ENCODE data around the gene NPVF.

NPVF gene, protein sequence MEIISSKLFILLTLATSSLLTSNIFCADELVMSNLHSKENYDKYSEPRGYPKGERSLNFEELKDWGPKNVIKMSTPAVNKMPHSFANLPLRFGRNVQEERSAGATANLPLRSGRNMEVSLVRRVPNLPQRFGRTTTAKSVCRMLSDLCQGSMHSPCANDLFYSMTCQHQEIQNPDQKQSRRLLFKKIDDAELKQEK

DNA sequence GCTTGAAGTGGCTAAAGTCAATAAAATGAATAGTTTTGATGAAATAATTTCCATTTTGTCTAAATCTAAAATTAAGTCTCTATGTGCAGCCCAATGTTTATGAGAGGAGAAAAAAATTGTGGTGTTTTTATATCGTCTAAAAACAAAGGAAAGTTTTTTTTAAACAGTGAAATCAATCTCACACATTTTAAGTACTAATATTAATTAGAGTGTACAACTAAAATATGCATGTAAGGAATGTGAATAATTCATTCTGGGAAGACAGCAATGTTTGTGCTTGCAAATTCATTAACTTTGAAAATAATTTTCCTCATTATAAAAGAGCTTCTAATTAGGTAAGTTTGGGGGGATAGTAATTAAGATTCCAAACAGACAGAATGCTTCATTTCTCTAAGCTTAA, at the start of gene NPVF:
Gene NPVF (minus strand): TSS at position 101 of the 400 bp plus-strand sequence. CDS start 47 bp downstream, at position 54.
- no peak for DNase-seq

DNA sequence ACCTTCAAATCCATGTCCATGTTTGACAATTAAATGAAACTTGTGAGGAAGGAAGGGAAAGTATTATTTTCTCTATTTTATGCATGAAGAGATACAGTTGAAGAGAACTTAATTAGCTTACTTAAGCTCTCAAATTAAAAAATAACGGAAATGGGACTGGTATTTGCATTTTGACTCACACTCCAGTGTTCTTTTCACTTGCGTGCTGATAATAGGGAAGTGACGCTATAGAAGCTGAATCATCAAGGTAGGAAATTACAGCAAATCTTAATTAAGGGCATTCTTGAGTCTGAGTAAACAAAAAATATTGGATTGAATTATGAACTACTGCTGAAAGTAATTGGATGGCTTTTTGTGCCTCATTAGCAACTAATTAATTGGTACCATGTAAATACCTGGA, 44.0 kb upstream of the NPVF start:
- no peak for DNase-seq

DNA sequence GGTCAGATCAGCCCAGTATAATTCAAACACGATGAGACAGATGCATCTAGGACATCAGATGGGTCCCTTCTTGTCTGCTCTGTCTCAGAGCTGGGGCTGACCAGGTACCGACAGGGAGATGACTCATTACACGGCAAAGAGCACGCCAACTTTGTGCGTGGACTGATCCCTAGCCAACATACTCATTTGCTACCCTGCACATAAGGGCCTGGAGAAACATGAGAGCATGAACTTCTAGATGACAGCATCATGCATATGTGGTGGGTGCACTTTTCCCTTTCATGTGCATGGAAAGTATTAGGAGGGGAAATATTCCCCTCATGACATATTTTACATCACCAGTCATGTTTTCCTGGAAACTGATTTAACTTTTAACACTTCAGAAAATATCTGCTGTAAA, 35.1 kb upstream of the NPVF start:
- no peak for DNase-seq

DNA sequence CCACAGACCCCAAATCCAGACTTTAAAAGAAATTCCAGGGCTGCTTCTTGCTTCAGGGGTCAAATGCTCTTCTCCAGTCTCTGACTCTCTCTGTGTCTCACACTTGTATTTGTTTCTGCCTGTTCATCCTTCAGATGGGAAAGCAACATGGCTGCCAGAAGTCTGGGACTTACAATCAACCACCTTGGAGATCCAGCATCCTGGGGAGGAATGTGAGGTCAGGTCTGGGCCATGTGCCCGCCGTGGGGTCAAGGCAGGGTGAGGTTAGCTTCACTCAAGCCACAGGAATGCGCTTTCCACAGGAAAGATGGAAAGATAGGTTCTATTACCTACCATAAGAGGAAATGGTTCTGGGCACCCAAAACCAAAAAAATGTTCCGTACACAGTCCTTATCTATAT, 34.3 kb upstream of the NPVF start:
- DNase-seq = no peak

DNA sequence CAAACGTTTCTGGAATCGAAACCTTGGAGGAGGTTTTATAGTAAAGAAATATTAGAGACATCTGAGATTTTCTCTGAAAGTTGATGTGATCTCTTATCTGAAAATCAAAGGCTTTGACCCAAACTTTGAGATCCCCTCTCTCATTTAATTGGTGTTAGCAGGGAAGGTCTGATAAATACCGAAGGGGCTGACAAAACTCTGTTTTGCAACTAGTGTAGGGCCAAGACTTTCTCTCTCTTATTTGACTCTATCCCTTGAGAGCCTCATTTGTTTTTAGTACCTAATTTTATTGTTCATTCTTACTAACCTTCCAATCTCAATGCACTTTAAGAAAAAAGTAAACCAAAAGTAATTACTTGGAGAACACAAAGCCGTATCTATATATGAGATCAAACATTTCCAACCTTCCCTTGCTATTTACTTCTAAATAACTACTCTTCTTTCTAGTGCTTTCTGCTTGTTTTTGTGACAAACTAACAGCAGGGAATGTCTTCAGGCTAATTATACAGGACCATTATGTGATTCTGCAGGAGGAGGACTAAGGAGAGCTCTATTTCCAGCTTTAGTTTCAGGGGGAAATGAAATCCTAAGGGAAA, 33.4 kb upstream of the NPVF start:
- no peak for DNase-seq

DNA sequence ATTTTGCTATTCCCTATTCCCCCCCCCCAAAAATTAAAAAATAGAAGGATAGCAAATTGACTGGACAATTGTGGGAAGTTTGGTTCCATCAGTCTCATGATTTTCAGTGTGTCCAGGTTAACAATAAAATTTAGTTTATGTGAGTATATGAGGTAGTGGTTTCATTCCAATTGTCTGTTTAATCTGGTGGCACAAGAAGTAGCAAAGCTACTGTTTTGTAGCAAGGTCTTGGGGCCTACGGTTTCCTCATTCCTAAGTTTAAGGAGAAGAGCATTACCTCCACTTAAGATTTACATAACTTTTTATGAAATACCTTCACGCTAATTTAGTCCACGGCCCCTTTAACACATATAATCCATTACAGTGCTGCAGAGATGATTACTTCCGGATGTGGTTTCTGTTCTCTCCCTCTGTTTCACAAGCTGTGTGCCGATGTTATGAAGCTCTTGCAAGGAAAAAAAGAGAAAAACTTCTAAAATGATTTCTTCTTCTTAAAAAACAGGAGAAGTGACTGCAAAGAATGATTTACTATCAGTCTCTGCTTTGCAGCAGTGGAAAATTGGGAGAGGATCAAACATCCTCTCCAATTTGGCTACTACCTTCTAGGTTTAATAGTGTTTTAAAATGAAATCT, 32.7 kb upstream of the NPVF start:
- peak in 3 of 6 experiments; percentile 59 to 72 (median 70) for DNase-seq

DNA sequence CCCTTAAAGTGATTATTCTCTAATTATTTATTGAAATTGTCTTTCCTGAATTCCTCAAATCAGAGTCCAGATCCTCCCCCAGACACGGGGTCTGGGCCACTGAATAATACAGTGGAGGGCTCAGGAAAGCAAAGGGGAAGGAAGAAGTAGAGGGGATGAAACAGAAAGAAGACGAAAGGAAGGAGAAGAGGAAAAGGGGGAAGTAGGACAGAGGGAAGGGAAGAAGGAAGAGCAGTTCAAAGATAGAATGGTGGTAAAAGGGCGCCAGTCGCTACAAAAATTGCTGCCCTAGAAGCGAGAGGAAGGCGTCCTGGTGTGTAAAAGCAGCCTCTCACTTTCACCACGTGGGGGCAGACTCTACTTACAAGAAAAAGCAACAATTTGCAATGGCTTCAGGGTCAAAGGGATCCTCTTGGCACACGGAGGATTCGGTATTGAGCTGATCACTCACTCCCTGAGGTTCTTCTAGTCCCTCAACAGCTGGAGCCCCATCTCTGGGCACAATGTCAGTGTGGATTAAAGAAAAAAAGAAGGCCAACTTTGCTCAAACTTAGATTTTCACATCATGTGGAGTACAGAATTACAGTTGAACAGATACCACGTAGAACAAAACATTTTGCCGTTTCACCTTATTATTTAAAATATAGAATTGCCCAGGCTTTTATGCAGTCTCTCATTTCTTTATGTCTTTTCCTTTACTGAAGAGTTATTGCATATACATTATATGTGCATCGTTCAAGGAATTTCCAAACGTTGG, 31.4 kb upstream of the NPVF start:
- DNase-seq = peak; percentile 27 to 82 (median 63)

DNA sequence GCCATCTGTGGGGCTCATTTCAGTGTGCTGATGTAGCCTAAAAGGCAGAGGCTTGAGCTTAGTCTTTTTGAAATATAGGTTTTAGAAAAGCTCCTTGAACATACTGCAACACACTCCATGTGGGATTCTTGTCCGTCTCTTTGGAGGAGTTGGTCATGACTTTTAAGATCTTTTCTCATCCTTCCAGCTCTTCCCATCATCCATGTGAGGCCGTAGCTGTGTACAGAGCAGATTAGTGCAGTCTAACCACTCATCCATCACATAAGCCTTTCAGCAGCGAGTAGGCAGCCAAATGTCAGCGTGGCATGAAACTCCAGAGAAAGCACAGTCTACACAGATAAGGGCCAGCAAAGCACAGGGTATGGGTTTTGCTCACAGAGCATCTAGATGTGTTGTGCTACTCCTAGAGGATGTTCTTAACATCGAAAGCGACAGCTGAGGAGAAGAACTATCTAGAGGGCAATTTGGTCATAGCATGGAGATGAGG, 28.1 kb upstream of the NPVF start:
- no peak for DNase-seq

DNA sequence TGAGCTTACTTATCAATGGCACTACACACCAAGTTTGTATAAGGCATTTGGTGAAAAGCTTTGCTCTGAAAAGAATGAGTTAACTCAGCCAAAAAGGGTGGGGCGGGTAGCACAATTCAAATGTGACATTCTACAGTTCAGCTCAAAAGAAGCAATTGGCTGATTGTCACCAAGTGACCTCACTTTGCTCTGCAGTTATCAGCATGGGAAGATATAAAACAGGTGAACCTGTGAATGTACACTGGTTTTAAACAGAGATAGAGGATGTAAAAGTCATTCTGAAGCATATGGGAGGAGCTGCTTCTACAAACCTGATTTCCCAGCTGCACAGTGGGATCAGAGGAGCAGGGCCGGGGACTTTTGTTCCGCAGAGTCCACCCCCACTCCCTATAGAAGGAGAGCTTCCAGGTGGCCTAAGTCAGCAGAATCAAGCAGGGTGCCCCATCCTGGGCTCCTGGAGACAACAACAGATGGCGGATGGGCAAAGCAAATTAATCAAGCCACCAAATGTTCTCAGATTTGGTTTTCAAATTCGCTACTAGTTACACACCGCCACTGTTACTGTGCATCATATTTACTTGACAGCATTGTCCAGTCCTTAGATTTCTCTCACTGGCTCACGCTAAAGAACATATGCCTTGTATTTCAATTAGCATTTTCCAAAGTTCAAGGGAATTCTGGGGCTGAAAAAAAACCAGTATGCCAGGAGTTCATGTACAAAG, 27.5 kb upstream of the NPVF start:
- DNase-seq = no peak

DNA sequence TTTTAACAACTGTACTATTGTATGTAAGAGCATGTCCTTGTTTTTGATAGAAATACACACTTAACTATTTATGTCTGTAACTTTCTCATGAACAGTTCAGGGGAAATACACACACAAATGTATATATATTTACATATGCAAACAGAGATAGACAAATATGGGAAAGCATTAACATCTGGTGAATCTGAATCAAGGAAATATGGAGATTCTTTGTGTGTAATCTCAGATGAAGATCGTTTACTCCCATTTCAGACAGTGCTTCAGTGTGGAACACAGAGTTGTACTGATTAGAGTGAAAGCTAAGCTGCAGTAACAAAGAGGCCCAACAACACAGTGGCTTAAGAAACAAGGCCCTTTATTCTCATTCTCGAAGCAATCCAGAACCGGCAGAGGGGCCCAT, 26.3 kb upstream of the NPVF start:
- no peak for DNase-seq

DNA sequence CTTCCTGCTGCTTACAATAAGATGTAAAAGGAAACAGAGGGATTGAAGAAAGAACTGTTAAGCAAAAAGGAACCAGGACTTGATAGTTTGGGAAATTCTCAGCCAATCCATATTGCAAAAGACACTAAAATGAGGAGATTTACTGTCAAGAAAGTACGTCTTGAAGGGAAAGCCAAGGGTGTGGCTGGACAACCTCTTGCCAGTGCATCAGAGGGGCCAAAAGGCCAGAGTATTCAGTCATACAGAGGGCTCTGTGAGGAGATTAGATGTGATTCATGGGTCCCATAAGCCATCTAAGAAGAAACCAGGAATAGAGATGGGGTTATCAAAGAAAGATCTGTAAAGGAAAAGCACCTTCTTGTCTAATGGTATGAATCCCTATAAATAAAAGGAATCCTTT, 25.4 kb upstream of the NPVF start:
- DNase-seq = no peak

DNA sequence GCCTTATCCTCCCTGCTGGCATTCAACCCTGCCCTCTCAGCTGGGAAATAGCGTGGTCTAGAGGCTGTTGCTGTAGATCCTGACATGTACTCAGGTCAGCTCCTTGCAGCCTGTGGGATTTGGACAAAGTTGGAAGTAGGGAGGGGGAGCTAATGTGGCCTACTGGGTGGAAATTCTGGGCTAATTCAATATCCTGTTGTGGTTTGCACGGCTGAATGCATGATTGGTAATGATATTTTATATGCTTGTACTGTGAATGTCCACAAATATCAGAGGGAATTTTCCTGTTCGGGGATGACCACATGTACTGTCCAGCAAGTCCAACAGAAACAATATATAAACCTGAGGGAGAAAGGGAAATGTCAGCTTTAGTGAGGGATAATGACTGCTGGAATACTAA, 22.1 kb upstream of the NPVF start:
- DNase-seq = no peak

DNA sequence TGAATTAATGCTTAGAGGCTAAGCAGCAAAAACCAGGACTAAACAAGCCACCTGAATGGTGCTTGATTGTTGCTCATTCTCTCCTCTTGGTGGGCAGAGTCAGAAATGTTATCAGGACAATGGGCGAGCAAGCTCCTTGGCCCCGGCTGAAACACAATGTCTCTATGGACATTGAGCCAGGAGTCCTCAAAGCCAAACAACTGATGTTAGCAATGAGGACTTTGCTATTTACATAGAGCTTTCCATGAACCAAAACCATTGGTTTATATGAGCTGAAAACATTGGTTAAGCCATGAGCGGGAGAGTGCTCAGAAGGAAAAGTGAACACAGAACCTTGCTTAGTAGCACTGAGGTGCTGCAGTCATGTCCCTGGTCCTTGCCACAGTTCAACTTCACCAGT, 21.5 kb upstream of the NPVF start:
- DNase-seq = no peak

DNA sequence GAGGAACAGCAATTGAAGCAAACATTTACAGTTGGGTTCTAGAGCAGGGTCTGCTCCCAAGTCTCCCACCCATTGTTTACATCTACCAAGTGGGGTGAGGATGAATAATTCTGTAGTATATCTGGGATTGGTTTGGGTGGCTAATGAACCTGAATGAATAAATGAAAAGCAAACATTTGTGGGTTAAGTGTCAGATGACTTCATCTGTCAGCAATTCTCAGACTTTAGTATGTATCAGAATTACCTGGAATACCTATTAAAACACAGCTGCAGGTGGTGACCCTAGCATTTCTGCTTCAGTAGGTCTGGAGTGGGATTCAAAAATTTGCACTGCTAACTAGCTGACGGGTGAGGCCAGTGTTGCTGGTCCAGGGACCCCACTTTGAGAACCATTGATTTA, 18.0 kb upstream of the NPVF start:
- no peak for DNase-seq

DNA sequence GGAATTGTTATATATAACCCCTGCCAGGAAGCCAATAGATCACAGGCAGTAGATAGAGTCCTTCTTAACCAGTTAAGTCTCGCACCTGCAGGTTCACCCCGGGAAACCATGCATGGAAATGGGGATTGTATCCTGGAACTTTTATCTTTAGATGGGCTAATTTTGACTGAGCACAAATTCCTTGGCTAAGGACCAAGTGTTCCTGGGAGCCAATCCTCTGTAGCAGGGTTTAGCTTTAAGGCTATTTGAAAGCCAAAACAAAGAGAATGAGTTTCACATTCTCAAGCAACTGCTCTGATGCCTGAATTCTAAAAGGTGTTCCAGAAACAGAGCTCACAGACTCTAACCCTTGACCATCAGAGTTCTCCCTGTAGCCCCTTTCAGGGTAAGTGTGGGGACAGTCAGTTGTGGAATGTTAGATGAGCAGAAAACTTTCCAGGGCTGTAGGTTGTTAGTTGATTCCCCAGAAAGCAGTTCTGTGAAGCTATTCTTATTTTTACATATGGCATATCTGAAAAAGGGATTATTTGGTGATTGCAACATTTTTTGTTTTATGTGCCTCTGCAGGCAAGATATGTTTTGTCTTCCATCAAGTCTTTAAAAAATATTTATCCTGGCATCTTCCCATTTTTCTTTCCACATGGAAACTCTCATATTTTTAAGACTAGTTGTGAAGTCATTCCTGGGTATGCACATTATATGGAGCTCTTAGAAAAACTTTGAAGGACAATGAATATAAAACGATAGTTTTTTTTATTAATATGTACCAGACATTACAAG, 16.2 kb upstream of the NPVF start:
- no peak for DNase-seq

DNA sequence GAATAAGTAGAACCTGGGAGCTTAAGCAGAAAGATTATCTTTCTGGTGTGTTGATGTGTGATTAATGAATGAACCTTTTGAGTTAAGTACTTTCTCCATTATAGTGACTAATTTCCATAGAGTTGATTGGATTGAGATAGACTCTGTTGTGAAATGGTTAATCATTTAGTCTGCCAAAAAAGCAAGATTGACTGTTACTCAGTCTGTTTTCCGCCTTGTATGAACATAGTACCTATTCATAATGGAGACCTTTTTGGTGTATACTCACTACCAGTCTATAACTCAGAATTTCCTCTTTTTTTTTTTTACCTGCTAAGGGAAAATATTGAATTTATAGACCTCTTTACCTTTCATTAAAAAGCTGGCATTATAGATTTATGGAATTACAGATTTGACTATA, 14.4 kb upstream of the NPVF start:
- no peak for DNase-seq

DNA sequence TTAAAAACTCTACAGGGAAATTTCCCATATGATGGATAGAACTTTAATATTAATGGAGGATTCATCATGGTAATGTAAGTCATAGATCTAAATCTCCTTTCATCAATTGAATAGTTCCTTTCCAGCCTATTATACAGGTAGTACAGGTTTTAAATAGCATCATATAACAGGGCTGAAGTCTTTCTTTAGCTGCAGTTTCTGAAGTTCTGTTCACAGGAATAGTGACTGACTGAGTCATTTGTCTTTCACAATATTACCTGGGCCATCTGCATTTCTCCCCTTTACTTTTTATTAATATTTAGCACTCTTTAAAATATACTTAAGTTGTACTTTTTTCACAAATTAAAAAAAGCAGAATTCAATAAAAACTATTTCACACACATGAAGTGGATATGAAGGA, 12.6 kb upstream of the NPVF start:
- no peak for DNase-seq

DNA sequence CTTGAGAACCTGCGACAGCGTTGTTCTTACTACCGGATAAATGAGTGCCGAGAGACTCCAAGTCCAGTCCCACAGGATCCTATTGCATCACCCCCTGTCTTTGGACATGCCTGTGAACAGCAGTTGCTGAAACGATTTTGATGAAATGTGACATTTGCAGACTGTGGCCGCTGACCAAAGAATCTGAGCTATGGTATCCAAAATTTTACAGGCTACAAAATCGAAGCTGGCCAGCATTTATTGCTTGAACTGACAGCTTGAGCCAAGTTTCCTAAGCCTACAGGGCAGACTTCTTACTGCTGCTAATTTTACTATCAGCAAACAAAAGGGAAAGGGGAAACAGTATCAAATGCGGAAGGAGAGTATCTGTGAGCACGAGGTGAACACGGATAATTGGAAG, 12.1 kb upstream of the NPVF start:
- DNase-seq = no peak

DNA sequence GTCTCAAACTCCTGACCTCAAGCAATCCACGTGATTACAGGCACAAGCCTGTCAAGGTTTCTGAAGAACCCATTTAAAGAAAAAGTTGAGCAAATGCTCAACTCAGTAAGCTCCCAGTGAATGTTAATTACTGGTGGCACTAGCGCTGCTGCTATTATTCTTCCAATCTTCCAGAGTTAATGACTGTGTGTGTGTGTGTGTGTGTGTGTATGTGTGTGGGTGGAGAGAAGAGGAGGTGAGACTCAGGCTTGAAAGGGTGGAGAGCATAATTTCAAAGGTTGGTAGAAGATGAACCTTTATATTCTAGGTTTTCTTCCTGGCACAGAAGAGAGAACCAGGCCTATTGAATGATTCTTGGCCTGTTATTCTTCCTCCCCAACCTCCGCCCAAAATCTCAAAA, 11.6 kb upstream of the NPVF start:
- DNase-seq = no peak

DNA sequence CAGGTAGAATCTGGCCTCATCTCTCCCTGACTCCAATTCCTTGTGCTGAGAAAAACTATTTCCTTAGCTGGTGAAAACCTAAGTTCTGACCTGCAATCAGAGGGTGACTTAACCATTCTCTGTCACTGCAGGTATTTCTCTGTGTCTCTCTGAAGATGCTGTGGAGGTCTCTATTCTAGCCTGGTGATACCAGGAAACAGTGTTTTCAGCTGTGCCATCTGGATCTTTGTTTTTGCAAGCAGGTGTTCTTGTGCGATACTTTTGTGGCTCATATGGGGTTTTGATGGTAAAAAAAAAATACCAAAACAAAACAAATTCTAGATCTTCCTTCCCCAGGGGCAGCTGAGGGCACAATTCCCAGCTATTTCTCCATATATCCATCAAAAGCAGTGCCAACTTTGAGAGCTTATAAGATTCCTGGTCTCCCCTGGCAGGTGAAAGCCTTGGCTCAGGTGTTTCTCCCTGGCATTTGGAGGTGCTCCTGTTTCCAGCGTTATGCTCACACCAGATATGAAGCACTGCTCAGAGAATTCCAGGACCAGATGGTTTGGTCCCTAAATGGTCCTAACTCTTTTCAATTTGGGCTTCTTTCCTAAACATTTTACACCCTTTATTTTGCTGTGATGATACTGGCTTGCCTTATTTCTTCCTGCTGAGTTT, 9.9 kb upstream of the NPVF start:
- no peak for DNase-seq

DNA sequence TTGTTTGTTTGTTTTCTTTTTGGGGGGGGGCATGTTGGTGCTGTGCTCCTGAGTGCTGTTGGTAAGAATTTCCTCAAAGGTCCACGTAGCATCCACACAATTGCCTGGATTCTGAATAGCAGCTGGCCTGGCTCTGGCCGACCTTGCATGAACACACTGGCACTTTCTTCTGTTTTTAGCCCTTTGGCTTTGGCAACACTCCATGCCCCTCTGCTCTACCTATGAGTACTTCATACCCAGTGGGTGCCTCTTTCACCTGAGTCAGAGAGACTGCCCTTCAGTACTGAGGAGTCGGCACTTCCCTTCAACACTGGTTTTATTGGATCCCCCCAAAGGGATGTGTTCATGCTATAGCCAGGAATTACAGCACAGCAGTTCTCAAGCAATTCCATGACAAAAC, 7.2 kb upstream of the NPVF start:
- DNase-seq = no peak

DNA sequence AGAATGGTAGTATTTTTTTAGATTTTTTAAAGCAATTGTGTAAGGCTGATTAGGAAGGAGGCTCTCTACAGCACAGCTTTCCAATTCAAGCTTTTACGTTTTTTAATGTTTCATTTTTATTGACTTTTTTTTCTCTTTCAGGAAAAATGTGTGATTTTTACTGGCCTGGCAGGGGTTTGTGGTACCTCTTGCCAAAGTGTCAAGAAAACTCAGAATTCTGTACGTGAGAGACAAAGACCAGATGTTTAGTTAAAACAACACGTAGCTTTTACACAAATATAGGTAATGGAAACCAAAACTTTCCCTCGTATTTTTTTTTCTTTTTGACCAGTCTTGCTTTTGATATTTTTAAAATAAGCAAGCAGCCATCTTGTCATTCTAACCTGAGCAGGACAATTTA, 6.0 kb upstream of the NPVF start:
- no peak for DNase-seq
